Left ventricle myocardium inferior (tissue), 1 donor: ENCODE data around the gene NTRK3. TPM values are rescaled to one million over a fixed set of nuclear protein-coding genes. Genes with fewer than 3 reads are reported as not detected.
A peak's percentile ranks its signal among the peaks of the same experiment; 100 is the strongest.

Source experiments
- DNase-seq: peaks from one replicate; pipeline ENCODE4 v3.0.0-alpha.2; 2020
- H3K27ac ChIP-seq: fragments of 200-600 bp; replicated peaks from 2 replicates; pipeline ENCODE4 v1.8.0; 2021
- H3K27me3 ChIP-seq: fragments of 200-600 bp; 2 replicates; pipeline ENCODE4 v1.8.0; 2021; ENCODE audit warnings: low read depth
- H3K36me3 ChIP-seq: fragments of 200-600 bp; 2 replicates; pipeline ENCODE4 v1.8.0; 2021
- H3K4me1 ChIP-seq: fragments of 200-600 bp; 2 replicates; pipeline ENCODE4 v1.8.0; 2021
- H3K4me3 ChIP-seq: fragments of 200-600 bp; 2 replicates; pipeline ENCODE4 v1.8.0; 2021; ENCODE audit warnings: mild to moderate bottlenecking, moderate library complexity
- H3K9me3 ChIP-seq: fragments of 200-600 bp; replicated peaks from 2 replicates; pipeline ENCODE4 v1.8.0; 2021
- intact Hi-C: fragments of 100-400 bp; cut with micrococcal nuclease; formaldehyde crosslinking; loops from one replicate; pipeline ENCODE4 v1.11.0; 2022
- total RNA-seq: library from RNA; stranded (reverse); fragmentation: NEBNext Ultra II Directional; extraction: Animal tissue kit (Norgen Biotek cat#: 25700); gene quantifications from one replicate; pipeline ENCODE4 v1.2.1, GENCODE V29; 2021
- TF ChIP-seq, protein P1 (sequence below): fragments of 200-600 bp; IDR thresholded peaks from 2 replicates; pipeline ENCODE4 v1.8.0; 2021; ENCODE audit warnings: antibody characterized with exemption, mild to moderate bottlenecking, borderline replicate concordance
- donor health status: DM: no; HTN: yes; CAD: no; lungs with severe emphysema.

The NTRK3 gene
- total RNA-seq, 1 donor from 2014 or later = 1.6 TPM

- H3K4me3 ChIP-seq = no peak overlapping the region
- TF ChIP-seq, protein P1, sequence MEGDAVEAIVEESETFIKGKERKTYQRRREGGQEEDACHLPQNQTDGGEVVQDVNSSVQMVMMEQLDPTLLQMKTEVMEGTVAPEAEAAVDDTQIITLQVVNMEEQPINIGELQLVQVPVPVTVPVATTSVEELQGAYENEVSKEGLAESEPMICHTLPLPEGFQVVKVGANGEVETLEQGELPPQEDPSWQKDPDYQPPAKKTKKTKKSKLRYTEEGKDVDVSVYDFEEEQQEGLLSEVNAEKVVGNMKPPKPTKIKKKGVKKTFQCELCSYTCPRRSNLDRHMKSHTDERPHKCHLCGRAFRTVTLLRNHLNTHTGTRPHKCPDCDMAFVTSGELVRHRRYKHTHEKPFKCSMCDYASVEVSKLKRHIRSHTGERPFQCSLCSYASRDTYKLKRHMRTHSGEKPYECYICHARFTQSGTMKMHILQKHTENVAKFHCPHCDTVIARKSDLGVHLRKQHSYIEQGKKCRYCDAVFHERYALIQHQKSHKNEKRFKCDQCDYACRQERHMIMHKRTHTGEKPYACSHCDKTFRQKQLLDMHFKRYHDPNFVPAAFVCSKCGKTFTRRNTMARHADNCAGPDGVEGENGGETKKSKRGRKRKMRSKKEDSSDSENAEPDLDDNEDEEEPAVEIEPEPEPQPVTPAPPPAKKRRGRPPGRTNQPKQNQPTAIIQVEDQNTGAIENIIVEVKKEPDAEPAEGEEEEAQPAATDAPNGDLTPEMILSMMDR = no peak
- no peak for DNase-seq
- H3K4me1 ChIP-seq = peaks cover 3% of the 10 kb centered on the region
- intact Hi-C loops = no loop called here
- no peak overlapping the region for H3K27ac ChIP-seq
- H3K27me3 ChIP-seq = peaks cover 4% of the 10 kb centered on the region
- H3K9me3 ChIP-seq = no peaks in the 10 kb centered on the region
- no peaks in the 10 kb centered on the region for H3K36me3 ChIP-seq
Measured at GRCh38 chr15:88018869-88019641, 237.5 kb downstream of the NTRK3 start.

DNA sequence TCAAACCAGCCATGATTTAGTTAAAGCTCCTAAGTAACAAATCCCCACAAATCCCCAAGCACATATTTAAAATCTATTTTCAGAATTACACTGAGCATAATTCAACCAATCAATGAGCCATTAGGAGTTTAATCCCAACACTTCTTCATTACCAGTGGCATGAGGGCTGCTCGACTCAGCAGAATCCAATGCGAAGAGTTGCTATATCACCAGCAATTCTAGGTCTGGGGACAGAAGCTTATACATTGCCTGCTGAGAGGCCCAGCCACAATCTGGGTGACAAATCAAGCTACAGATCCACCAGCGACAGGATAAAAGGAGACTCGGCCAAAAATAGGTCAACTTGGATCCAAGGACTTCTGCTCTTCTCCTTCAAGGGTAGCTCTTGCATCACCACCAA is 238.8 kb downstream of the NTRK3 start:
- Histone ChIP-seq H3K36me3 (no peaks in the 10 kb centered on the region), H3K27ac (no peak overlapping the region), H3K4me1 (peaks cover 4% of the 10 kb centered on the region), H3K4me3 (no peak overlapping the region), H3K9me3 (no peaks in the 10 kb centered on the region), H3K27me3 (peaks cover 4% of the 10 kb centered on the region)
- TF ChIP-seq, protein P1 = no peak
- intact Hi-C loops = no loop called here
- DNase-seq = no peak

DNA sequence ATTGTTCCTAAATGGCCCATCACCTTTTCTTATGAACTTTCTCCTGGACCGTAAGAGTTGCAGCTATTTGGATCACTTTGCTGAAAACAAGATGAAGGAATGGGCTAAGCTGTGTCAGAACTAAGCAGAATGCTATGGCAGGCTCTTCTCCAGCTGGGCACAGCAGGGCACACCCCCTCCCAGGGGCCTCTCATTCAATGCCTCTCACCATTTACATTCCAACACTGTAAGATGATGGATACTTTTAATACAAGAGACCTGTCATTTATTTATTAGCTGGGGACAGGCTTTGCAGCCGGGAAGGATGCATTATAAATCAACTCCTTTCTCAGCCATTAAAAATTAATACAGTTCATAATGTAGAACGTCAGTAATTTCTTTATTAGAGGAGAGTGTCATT is 240.1 kb downstream of the NTRK3 start:
- Histone ChIP-seq H3K27me3 (peaks cover 4% of the 10 kb centered on the region), H3K9me3 (no peaks in the 10 kb centered on the region), H3K27ac (no peak overlapping the region), H3K36me3 (no peaks in the 10 kb centered on the region), H3K4me3 (no peak overlapping the region), H3K4me1 (peaks cover 16% of the 10 kb centered on the region)
- no peak for DNase-seq
- intact Hi-C loops = no loop called here
- TF ChIP-seq, protein P1 = no peak

GRCh38 chr15:88015228-88015860 is 241.2 kb downstream of the NTRK3 start:
- DNase-seq = peak; percentile 27
- H3K27ac ChIP-seq = peak overlapping the region; percentile 46
- peaks cover 16% of the 10 kb centered on the region for H3K4me1 ChIP-seq
- peak overlapping the region; percentile 34 for H3K4me3 ChIP-seq
- peaks cover 4% of the 10 kb centered on the region for H3K27me3 ChIP-seq
- intact Hi-C loops = no loop called here
- no peaks in the 10 kb centered on the region for H3K9me3 ChIP-seq
- TF ChIP-seq, protein P1 = no peak
- no peaks in the 10 kb centered on the region for H3K36me3 ChIP-seq

- no peaks in the 10 kb centered on the region for H3K9me3 ChIP-seq
- no peaks in the 10 kb centered on the region for H3K36me3 ChIP-seq
- intact Hi-C loops = no loop called here
- TF ChIP-seq, protein P1 = no peak
- H3K4me3 ChIP-seq = peak overlapping the region; percentile 34
- no peak for DNase-seq
- peaks cover 4% of the 10 kb centered on the region for H3K27me3 ChIP-seq
- H3K4me1 ChIP-seq = peaks cover 16% of the 10 kb centered on the region
- peak overlapping the region; percentile 46 for H3K27ac ChIP-seq
Measured at GRCh38 chr15:88014454-88015160, 241.9 kb downstream of the NTRK3 start.
